Body of pancreas (tissue), 4 donors: ENCODE results near the gene TTC27. TPM values are rescaled to one million over a fixed set of nuclear protein-coding genes. Genes with fewer than 3 reads are reported as not detected.

Experiments used
- ATAC-seq: fragments of 150-250 bp; one replicate; pipeline ENCODE4 v1.9.1; 2016
- DNase-seq, 4 donors: peaks; one replicate each; pipeline ENCODE4 v3.0.0-alpha.2; 2019
- H3K27ac ChIP-seq, 4 donors: fragments of 200-600 bp; sonication (generic); 1 replicate in 3 of 4; 2 replicates in 1 of 4; pipeline versions ENCODE4 v1.5.1 to v1.6.1; 2016 to 2019; ENCODE audit warnings: mild to moderate bottlenecking in 1 of 4, mixed read lengths in 1 of 4, moderate library complexity in 1 of 4
- H3K27me3 ChIP-seq, 2 donors: fragments of 200-600 bp; sonication (generic); one replicate each; pipeline ENCODE4 v1.6.0; 2016; ENCODE audit warnings: mild to moderate bottlenecking in 1 of 2
- H3K36me3 ChIP-seq, 2 donors: fragments of 200-600 bp; sonication (generic); replicated peaks in 1 of 2; 2 replicates each; pipeline ENCODE4 v1.5.1; 2016; ENCODE audit warnings: low read depth in 2 of 2; ENCODE audit not compliant: insufficient read depth in 1 of 2
- H3K4me1 ChIP-seq: fragments of 200-600 bp; sonication (generic); one replicate; pipeline ENCODE4 v1.6.0; 2016
- H3K4me3 ChIP-seq, 2 donors: fragments of 200-600 bp; sonication (generic); 1 replicate in 1 of 2; 2 replicates in 1 of 2; pipeline ENCODE4 v1.5.1; 2016 to 2019
- H3K9me3 ChIP-seq, 3 donors: fragments of 200-600 bp; sonication (generic); 1 replicate in 2 of 3; 2 replicates in 1 of 3; pipeline ENCODE4 v1.5.1; 2016
- CTCF ChIP-seq, 7 experiments: fragments of 450-650 bp in 4 of 7; fragments of 200-600 bp in 3 of 7; sonication (generic) in 3 of 7; IDR thresholded peaks; one replicate each; pipeline ENCODE4 v1.5.1; 2016 to 2019; ENCODE audit warnings: antibody characterized with exemption in 7 of 7
- POLR2A ChIP-seq, 3 donors: fragments of 450-650 bp; IDR thresholded peaks; one replicate each; pipeline ENCODE4 v1.6.1; 2016; ENCODE audit warnings: antibody characterized with exemption in 3 of 3, mild to moderate bottlenecking in 2 of 3
- WGBS, 2 donors: methylation state at CpG; one replicate each; pipeline ENCODE4 v1.1.5; 2017; 5-methylcytosine and 5-hydroxymethylcytosine counted together
- intact Hi-C: fragments of 100-400 bp; cut with DNase I; formaldehyde crosslinking; loops from one replicate; pipeline ENCODE4 v1.15.1; 2023
- total RNA-seq, 2 donors: library from RNA; depleted of rRNA; stranded (reverse); fragments of >200 nt; gene quantifications; one replicate each; pipeline ENCODE4 v1.1.0, GENCODE V29; 2016

The TTC27 gene
- total RNA-seq, 2 donors from 2014 or later, result 5.6 to 9.3 TPM

GRCh38 chr2:32611771-32612170, 16.1 kb upstream of the TTC27 start:
- TF ChIP-seq CTCF (IDR thresholded peaks at IDR 0.05) (no peak), POLR2A (IDR thresholded peaks at IDR 0.05) (no peak)
- Histone ChIP-seq H3K4me3 (no peak overlapping the region), H3K27ac (no peak overlapping the region), H3K4me1 (peaks cover 9% of the 10 kb centered on the region), H3K36me3 (peaks cover 0 to 2% of the 10 kb centered on the region in 2 donors), H3K9me3 (no peaks in the 10 kb centered on the region), H3K27me3 (no peaks in the 10 kb centered on the region)
- WGBS, 2 donors, result 76 to 83% methylated on average over 1 of the region's 1 CpG
- DNase-seq (no peak), ATAC-seq (no peak)
- intact Hi-C loops, result no loop called here

- peaks cover 9% of the 10 kb centered on the region for H3K4me1 ChIP-seq
- ATAC-seq, result no peak
- H3K27ac ChIP-seq, result no peak overlapping the region
- H3K36me3 ChIP-seq, result peaks cover 0 to 5% of the 10 kb centered on the region in 2 donors
- no peaks in the 10 kb centered on the region for H3K27me3 ChIP-seq
- intact Hi-C loops, result no loop called here
- H3K9me3 ChIP-seq, result no peaks in the 10 kb centered on the region
- no peak for DNase-seq
- H3K4me3 ChIP-seq, result no peak overlapping the region
- no peak for TF ChIP-seq CTCF (IDR thresholded peaks at IDR 0.05)
- TF ChIP-seq POLR2A (IDR thresholded peaks at IDR 0.05), result no peak
- WGBS, 2 donors, result 71 to 98% methylated on average over 1 of the region's 1 CpG
Measured at GRCh38 chr2:32614084-32614483, 13.8 kb upstream of the TTC27 start.

- no peak for DNase-seq
- WGBS, 2 donors, result 73 to 81% methylated on average over 5 of the region's 5 CpGs
- Histone ChIP-seq H3K9me3 (no peaks in the 10 kb centered on the region), H3K4me3 (no peak overlapping the region), H3K27me3 (no peaks in the 10 kb centered on the region), H3K27ac (no peak overlapping the region), H3K4me1 (no peaks in the 10 kb centered on the region), H3K36me3 (peaks cover 0 to 5% of the 10 kb centered on the region in 2 donors)
- TF ChIP-seq POLR2A (IDR thresholded peaks at IDR 0.05) (no peak), CTCF (IDR thresholded peaks at IDR 0.05) (no peak)
- ATAC-seq, result no peak
- intact Hi-C loops, result no loop called here
Measured at GRCh38 chr2:32617599-32618189, 10.2 kb upstream of the TTC27 start.

- no peak overlapping the region for H3K4me3 ChIP-seq
- ATAC-seq (no peak), DNase-seq (no peak)
- H3K36me3 ChIP-seq, result no peaks in the 10 kb centered on the region
- H3K27me3 ChIP-seq, result no peaks in the 10 kb centered on the region
- no peak for TF ChIP-seq CTCF (IDR thresholded peaks at IDR 0.05)
- TF ChIP-seq POLR2A (IDR thresholded peaks at IDR 0.05), result no peak
- intact Hi-C loops, result no loop called here
- WGBS, 2 donors, result 52 to 56% methylated on average over 2 of the region's 2 CpGs
- H3K4me1 ChIP-seq, result peaks cover 5% of the 10 kb centered on the region
- H3K9me3 ChIP-seq, result no peaks in the 10 kb centered on the region
- no peak overlapping the region for H3K27ac ChIP-seq
Measured at GRCh38 chr2:32622570-32623310, 5.1 kb upstream of the TTC27 start.

GRCh38 chr2:32623311-32623706, 4.5 kb upstream of the TTC27 start:
- no peak for DNase-seq
- Histone ChIP-seq H3K9me3 (no peaks in the 10 kb centered on the region), H3K36me3 (no peaks in the 10 kb centered on the region), H3K27ac (no peak overlapping the region), H3K4me3 (no peak overlapping the region), H3K4me1 (peaks cover 5% of the 10 kb centered on the region), H3K27me3 (no peaks in the 10 kb centered on the region)
- no peak for TF ChIP-seq CTCF (IDR thresholded peaks at IDR 0.05)
- no peak for TF ChIP-seq POLR2A (IDR thresholded peaks at IDR 0.05)
- 89 to 91% methylated on average over 6 of the region's 6 CpGs for WGBS, 2 donors
- ATAC-seq, result no peak
- intact Hi-C loops, result no loop called here
